ENCODE results near the gene NEUROD2.

NEUROD2 gene

DNA sequence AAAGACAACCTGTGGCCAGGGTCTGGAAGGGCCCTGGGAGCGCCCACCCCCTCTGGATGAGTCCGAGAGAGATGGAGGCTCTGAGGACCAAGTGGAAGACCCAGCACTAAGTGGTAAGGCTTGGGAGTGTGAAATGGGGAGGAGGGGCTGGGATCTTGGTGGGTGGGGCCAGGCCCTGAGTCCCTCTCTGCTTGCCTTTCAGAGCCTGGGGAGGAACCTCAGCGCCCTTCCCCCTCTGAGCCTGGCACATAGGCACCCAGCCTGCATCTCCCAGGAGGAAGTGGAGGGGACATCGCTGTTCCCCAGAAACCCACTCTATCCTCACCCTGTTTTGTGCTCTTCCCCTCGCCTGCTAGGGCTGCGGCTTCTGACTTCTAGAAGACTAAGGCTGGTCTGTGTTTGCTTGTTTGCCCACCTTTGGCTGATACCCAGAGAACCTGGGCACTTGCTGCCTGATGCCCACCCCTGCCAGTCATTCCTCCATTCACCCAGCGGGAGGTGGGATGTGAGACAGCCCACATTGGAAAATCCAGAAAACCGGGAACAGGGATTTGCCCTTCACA lies 28.0 kb upstream of the NEUROD2 start:
- DNase-seq (ENCODE audit: low read depth), result no peak

DNA sequence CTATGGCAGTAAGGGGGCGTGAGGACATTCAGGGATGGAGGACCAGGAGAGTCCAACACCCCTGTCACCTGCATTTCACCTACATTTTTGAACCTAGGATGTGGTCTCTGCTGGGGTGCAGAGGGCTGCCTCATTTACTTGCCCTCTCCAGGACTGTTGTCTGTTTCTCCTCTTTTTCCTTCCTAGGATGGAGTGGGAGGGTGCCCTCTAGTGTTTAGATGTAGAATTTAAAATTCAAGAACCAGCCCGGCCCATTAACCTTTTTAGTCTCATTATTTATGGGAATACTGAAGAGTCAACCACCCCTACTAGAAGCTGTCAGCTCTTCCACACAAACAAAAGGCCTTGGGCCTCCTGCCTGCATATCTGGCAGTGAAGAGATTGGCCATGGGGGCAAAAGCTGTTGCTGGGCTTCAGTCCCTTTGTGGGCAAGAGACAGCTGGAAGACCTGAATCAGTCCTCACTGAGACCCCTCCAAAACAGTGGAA lies 26.7 kb upstream of the NEUROD2 start:
- peak; percentile 55 for DNase-seq (ENCODE audit: low read depth)

DNA sequence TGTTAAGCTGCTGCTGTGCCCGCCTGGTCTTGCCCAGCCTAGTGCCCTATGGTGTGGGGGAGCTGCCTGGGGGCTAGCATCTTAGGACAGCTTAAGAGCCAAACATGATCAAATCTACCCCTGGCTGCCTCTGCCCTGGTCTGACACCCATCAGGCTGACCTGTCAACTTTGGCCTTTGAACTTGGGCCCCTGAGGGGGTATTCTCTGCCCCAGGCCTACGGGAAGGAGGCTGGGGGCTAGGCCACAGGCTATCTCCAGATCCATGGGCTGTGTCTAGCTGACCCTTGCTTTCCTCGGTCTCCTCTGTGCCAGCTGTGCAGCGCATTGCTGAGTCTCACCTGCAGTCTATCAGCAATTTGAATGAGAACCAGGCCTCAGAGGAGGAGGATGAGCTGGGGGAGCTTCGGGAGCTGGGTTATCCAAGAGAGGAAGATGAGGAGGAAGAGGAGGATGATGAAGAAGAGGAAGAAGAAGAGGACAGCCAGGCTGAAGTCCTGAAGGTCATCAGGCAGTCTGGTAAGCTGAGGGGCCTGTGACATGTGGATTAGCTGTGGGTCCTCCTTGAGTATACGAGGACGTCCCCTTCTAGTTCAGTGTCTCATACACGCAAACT lies 26.0 kb upstream of the NEUROD2 start:
- DNase-seq (ENCODE audit: low read depth), result no peak

DNA sequence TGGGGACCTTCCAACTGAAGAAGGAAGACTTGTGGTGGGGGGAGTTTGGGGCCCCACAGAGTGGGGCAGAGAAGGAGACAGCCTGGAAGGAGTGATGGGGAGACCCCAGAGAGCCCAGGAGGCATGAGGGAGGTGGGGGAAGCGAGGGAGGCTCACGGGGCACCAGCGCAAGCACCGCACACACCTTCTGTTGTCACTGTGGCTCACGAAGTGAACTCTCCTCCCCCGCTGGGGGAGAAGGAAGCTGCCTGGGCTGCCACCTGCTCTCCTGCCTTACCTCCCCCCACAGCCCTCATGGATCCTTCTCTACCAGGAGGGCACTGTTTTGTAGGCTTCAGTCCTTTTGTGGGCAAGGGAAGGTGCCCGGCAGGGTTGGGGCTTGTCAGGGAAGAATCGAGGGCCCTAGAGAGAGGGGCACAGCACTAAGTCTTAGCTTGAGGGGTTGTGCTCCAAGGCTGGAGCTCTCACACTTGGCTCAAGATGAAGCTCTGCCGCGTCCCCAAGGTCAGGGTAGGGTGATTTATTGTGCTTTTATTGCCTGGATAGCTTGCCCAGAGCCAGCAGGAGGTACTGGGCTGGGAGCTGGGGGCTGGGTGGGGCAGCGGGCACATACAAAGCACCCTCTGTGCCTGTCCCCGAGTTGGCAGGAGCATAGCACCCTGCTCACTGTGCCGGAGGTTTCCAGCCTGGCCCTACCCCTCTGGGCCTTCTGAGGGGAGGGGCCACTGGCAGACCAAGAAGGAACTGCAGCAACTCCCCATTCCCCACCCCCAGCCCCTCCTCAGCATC lies 24.6 kb upstream of the NEUROD2 start:
- no peak for DNase-seq (ENCODE audit: low read depth)

DNA sequence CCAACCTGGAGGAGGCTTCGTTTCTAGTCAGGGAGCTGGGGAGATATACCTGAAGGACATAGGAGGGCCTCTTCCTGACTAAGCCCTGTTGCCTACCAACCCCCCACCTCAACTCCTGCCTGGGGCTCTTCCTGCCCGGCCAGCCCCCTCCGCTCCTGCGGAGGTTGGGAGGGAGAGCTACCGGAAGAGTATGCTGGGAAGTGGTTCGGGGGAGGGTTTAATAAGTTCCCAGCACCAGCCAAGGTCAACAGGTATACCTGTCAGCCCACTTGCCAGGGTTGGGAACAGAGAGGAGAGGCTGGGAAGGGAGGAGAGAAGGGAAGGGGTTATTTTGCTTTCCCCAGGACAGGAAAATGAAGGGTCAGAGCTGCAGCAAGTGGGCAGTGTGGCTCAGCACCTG lies 23.7 kb upstream of the NEUROD2 start:
- no peak for DNase-seq (ENCODE audit: low read depth)

DNA sequence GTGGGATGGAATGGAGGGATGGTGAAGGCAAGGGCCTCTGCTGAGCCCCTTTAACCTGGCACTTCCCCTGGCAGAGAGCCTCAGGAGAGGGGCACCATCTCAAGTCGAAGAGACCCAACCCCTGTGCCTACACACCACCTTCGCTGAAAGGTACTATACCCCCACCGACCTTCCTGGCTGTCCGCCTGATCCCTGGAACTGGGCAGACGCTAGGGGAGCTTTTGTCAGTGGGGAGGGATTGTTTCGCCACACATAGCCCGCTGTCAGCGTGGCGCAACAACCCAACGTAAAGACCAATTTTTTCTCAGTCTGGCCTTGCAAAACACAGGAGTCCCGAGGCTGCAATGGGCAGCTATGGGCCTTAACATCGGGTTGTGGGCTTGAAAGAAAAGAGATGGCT lies 22.2 kb upstream of the NEUROD2 start:
- DNase-seq (ENCODE audit: low read depth), result no peak

DNA sequence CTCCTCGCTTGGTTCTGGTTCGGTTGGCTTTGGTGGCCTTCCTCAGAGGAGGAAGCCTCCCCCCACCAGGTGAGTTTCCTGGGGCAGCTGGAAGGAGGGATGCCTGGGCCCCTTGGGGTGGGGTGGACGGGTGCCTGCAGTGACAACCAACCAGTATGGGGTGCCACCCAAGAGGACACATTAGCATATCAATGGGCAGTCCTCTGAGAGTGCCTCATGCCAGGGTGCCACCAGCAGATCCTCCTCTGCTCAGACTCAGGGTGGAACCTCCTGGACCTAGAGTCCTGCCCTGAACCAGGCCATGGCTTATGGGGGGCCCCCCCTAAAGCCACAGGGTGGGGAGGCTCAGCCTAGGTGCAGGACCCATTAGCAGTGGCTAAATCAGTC lies 21.8 kb upstream of the NEUROD2 start:
- no peak for DNase-seq (ENCODE audit: low read depth)

DNA sequence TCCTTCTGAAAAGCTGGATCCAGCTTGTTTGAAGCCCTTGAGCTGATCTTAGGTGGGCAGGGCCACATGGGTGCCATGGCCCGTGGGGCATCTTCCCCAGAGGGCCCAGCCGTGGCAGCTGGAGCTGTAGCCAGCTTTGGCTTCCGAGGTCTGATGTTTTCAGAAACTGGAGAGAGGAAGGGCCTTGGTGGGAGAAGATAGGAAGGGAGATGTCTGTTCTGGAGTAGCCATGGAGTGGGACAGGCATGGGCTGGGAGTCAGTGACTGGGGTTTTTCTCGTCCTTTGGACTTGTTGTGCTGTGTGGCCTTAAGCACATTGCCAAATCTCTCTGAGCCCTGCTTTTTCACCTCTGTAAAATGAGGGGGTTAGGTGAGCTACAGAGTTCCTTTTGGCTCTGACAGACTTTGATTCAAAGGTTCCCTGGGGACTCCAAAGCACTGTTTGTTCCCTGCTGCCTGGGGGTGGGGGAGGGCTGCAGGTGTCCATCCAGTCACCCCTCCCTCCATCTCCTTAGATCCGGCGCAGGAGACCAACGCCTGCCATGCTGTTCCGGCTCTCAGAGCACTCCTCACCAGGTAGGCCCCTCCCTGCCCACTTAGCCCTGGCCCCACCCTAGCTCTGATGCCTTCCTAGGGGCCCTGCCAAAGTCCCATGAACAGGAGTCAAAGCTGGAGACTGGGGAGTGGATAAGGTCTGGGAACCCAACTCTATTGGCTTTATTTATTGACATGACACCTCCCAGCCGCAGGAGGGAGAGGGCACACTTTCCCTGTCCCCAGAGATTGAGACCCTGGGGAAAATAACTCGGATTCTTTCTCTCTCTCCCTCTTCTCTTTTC lies 21.2 kb upstream of the NEUROD2 start:
- DNase-seq (ENCODE audit: low read depth), result no peak

DNA sequence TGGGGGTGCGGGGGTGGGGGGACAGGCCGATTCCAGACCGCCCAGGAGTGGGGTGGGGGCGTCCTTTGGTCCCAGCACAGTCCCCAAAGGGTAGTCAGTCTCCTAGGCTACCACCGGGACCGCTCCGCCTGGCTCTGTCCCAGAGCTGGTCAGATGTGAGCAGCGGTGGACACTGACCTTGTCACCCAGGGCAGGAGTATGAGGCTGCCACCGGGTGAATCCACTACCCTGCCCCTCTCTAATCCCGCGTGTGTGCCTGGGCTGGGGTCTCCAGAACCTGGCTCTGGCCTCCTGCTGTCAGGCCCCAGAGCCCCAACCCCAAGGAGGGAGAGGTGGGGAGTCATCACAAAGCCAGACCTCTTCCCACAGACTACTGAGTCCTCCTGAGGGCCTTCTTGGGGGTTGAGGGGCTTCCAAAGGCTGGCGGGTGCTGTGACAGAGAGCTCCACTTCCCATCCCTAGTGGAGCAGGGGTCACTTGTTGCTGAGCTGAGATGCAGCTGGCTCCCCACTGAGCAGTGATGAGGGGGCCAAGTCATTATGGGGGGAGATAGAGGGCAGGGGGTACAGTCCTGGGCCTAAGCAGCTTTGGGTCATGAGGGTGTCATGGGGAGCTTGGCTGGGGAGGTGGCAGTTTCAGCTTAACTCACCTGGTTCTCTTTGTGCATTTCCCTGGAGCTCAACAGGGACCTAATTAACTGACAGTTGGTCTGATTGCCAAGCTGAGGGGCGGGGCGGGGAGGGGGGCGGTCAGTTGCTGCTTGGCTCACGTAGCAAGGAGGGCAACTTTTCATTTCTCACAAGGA lies 20.2 kb upstream of the NEUROD2 start:
- no peak for DNase-seq (ENCODE audit: low read depth)

DNA sequence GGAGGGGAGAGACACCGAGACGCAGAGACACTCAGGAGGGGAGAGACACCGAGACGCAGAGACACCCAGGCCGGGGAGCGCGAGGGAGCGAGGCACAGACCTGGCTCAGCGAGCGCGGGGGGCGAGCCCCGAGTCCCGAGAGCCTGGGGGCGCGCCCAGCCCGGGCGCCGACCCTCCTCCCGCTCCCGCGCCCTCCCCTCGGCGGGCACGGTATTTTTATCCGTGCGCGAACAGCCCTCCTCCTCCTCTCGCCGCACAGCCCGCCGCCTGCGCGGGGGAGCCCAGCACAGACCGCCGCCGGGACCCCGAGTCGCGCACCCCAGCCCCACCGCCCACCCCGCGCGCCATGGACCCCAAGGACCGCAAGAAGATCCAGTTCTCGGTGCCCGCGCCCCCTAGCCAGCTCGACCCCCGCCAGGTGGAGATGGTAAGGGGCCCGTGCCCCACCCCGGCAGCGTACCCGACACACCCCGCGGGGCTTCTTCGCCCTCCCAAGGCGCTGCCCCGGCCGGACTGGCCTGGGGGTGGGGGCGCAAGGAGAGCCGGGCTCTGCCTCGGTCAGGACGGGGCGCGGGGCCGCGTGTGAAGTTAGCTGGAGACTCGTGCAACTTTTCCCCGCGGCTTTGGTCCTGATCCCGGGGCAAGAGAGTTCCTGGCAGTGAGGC lies 19.5 kb upstream of the NEUROD2 start:
- DNase-seq (ENCODE audit: low read depth), result no peak

DNA sequence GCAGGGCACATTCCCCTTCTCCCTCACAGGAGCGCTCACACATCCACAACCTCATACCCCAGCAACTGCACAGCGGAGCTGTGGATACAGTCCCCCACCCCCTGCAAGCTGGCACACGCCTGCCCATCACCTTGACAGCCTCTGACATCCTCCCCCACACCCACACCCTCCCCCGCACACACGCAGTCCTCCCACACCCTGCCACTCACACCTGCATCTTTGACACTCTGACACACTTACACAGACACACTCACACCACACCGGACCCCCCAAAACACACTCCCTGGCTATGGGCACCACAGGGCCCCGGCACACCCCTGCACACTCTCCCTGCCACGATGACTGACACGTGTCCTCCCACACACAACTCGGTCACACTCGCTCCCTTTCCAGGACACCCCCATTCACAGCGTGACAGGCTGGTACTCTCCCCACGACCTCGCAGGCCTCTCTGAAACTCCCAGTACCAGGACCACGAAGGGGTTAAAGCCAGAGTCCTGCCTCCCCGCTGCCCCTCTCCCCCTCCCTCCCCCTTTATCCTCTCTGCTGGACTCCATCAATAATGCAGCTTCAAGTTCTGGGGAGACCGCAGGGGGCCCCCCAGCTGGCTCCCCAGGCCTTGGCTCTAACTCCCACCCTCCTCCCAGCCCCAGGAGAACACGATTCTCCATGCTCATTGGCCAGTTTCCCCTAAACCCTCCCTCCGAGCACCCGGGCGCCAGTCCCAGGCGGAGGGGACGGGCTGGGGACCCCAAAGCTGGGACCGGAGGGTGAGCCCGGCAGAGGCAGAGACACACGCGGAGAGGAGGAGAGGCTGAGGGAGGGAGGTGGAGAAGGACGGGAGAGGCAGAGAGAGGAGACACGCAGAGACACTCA lies 18.7 kb upstream of the NEUROD2 start, which contains the start of gene PPP1R1B:
Gene PPP1R1B, plus strand, starts transcription at position 782 of the 876 bp plus-strand sequence. CDS start 441 bp downstream, outside the sequence.
- DNase-seq (ENCODE audit: low read depth), result no peak

DNA sequence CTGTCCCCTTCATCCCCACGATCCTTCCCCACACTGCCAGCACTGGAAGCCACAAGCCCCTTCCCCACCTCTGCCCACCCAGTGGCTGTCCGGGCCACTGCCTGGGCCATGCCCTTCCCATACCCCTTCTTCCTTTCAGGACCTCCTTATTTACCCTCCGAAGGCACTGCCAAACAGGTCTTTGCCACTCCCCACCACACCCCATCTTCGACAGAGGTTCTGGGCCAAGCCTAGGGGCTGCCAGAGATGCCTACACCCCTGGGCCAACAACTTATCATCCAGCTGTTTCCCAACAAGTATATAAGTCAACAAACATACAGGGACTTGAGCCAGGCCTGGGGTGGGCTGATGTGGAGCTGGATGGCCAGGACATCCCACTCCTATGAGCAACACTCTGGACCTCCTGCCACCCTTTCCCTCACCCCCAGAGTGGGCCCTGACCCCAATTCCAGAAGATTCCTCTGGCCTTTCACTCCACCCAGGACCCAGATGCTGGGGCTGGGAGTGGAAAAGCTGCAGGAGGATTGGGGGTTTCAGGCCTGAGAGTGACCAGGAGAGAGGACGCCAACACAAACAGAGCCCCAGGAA lies 17.6 kb upstream of the NEUROD2 start:
- DNase-seq (ENCODE audit: low read depth), result no peak

DNA sequence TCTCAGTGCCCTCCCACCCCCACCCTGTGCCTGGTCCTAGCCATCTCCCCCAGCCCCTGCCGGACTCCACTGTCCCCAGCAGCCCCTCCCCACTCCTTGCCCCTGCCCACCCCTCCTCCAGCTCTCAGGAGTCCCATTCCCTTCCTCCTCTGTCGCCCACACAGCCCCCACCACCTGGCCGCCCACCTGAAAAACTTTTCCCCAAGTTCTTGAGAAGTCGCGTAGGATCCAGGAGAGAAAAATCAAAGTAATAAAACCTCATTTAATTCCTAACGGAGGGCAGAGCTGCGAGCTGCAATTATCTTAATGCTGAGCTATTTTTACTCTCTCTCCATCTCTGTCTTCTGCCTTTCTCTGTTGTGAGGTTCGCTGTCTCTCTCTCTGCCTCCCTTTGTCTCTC lies 16.6 kb upstream of the NEUROD2 start:
- DNase-seq (ENCODE audit: low read depth), result no peak

DNA sequence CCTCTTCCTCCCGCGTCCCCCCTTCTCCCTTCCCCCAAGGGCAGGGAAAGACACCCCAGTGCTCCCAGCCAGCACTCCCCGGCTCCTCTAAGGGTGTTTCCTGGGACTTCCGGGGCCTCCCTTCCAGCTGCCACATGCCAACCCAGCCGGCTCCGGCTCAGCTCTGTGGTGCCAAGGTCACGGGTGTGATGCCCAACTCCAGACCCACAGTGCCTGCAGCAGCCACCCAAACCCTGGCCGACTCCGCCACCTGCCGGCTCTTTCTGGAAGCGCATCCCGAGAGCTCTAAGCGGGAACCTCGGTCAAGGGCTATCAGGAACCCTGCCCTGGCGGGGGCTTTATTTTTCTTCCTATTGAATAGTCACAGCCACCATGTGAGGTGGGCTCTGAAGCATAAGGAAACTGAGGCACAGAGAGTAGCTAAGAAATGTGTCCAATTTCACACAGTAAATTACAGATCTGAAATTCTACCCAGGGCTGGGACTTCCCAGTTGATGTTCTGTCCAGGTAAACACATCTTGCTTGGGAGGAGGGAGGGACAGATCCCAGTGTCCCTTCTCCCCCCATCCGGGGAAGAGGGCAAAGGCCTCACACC lies 15.7 kb upstream of the NEUROD2 start:
- peak; percentile 67 for DNase-seq (ENCODE audit: low read depth)

DNA sequence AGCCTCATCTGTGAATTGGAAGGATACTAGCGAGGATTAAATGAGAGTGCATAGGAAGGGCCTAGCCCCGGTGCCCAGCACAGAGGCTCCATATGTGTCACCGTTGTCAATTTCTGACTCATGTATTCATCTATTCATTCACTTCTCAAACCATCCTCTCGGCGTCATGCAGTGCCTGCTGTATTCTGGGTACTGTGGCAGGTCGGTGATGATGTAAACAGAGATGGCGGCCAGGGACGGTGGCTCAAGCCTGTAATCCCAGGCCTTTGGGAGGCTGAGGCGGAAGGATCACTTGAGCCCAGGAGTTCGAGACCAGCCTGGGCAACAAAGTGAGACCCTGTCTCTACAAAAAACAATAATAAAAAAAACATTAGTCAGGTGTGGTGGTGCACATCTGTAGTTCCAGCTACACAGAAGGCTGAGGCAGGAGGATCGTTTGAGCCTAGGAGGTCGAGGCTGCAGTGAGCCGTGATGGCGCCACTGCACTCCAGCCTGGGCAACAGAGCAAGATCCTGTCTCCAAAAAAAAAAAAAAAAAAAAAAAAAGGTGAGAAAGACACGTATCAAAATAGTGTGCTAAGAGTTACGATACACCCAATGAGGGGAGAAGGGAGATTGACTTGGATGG lies 14.8 kb upstream of the NEUROD2 start:
- DNase-seq (ENCODE audit: low read depth), result no peak

DNA sequence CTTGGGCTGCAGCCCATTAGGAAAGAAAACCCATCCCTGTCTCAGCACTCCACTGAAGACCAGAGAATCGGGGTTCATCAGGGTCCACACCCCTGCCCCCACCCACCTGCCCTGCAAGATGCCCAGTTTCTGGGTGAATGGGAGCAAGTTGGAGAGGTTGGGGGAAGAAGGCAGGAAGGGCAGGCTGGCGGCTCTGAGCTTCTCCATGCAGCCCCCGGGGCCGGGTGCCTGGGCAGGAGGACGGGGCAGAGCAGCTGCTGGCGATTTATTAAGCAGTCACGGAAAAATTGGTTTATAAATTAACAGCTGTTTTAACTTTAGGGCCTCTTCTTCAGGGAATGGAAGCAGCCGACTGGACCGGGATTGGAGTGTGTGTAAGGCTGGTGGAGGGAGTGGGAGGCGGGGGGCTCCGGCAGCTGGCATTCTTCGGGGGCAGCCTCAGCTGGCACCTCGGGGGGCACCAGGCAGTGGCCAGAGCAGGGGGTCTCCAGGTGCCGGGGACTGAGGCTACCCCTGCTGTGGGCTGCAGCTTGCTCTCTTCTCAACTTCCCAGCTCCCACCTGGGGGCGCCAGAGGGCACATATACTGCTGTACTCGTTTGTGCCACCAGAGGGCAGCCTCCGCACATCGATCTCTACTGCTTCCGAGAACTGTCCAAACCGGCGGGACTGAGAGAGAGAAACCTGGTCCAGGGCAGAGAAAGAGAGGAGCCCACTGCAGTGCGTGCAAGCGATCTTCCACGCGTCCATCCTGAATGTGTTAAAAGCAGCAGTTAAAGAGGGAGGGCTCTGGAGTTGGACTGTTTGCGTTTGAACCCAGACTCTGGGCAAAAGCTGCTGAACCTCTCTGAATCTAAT lies 14.0 kb upstream of the NEUROD2 start:
- peak; percentile 79 for DNase-seq (ENCODE audit: low read depth)

DNA sequence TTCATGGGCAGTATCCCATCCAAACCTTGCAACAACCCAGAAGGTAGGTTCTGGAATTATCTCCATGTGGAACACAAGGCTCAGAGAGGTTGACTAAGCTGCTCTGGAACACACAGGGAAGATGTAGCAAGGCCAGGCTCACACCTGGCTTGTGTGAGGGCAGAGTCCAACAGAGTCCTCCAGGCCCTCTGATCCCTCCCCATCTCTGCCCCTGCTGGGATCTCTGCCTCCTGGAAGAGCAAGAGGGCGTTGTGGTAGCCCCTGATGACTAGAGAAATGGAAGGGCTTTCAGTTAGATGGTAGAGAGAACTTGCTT lies 12.0 kb upstream of the NEUROD2 start:
- no peak for DNase-seq (ENCODE audit: low read depth)

Data from EH (cell line).